ENCODE measurements around the gene DCANP1.

Gene DCANP1

GRCh38 chr5:135456238-135457099, 9.3 kb upstream of the DCANP1 start:
- DNase-seq (ENCODE audit: low spot score): no peak

DNA sequence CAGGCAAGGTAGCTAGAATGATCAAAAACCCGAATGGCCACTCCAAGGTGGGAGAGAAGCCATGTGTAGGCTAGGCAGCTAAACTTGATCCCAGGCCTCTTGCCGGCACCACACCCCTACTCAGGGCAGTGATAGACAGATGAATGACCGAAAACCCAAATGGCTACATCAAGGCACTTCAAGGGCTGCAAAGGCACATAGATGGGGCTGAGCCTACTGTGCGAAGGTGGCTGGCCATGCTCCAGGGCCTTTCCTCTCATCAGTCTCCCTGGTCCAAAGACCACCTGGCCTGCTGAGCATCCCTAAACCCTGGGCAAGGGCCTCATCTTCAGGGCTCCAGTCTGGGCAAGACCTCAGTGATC, 8.7 kb upstream of the DCANP1 start:
- DNase-seq (ENCODE audit: low spot score): no peak

DNA sequence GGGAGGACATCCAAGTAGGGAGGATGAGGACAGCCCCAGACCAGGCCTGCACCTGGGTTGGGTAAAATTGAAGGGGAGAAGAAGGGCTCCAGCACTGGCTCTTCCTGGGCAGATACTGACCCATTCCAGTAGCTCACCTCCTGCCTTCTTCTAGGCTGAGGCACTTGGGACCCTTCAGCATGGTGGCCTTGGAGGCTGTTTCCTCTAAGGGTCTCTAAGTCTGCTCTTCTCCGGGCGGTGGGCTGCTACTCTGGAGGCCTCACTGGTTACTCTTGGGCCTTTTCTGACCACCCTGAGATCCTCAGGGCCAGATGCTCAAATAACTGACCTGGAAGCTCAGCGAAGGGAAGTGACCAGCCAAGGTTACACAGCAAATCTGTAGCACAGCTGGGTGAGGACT, 7.8 kb upstream of the DCANP1 start:
- no peak for DNase-seq (ENCODE audit: low spot score)

DNA sequence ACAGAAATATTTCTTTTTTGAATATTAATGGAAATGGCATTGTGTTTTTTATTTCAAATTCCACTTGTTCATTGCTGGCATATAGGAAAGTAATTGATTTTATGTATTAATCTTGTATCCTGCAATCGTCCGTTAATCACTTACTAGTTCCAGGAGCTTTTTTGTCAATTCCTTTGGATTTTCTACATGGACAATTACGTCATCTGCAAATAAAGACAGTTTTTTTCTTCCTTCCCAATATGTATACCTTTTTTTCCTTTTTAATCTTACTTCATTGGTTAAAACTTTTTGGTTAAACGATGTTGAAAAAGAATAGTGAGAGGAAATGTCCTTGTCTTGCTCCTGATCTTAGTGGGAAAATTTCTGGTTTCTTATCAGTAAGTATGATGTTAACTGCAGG, 6.5 kb upstream of the DCANP1 start:
- no peak for DNase-seq (ENCODE audit: low spot score)

DNA sequence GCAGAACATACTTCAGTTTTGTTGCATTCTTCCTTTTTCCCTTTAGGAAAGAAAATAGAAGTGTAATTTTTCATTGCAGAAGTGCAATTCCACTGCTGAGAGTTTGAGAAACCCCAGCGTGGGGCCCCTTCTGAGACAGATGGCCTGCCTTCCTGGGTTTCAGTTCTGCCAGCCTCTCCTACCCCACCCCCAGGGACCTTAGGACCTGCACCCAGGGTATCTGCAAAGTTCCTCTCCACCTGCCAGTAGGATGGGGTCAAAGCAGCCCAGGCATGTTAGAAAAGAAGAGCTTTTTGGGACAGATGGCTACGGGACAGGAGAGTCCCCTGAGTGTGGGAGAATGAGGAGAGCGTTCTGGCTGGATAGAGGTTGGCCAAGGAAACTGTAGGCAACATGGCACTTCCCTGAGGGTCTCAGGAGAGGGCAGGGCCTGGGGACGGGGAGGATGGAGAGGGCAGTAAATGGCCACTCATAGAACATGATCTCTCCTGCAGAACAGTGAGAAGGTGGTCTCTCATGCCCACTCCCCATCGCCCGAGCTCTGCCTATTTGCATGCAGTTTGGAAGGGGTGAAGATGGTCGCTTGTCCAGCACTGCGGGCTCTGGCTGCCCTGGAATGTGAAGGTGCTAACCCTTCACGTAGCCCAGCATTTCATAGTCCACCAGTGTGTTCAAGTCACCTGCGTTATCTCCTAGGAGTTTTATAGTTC, 5.3 kb upstream of the DCANP1 start, which contains the start of gene TIFAB:
Gene TIFAB (minus strand): TSS at position 31 of the 710 bp plus-strand sequence. CDS start 2,412 bp downstream, outside the sequence.
- no peak for DNase-seq (ENCODE audit: low spot score)

DNA sequence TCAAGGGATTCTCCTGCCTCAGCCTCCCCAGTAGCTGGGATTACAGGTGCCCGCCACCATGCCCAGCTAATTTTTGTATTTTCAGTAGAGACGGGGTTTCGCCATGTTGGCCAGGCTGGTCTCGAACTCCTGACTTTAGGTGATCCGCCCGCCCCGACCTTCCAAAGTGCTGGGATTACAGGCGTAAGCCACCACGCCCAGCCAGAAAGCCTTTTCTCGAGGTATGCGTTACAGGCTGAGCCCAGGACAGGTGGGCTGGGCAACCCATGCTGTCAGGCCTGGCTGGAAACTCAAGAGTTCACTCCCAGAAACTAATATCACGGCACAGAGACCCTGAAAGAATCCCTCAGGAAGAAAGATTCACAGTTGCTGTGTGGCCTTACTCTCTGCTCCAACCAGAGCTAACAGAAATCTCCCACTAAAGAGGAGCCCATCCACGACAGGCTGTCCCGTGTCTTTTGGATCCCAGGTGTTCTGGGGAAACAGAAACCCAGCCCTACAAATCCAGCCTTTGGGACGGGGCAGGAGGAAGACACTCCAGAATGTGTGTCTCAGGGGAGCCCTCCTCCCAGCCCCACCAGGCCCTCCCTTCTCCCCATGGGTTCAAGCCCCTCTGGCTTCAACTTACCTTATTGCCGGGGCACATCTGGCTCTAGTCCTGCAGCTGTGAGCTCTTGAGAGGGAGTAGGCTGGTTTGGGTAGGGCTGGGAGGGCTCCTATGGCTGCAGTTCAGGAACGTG, 4.6 kb upstream of the DCANP1 start:
- DNase-seq (ENCODE audit: low spot score): no peak

GRCh38 chr5:135450952-135451351, 3.8 kb upstream of the DCANP1 start:
- DNase-seq (ENCODE audit: low spot score): no peak

DNA sequence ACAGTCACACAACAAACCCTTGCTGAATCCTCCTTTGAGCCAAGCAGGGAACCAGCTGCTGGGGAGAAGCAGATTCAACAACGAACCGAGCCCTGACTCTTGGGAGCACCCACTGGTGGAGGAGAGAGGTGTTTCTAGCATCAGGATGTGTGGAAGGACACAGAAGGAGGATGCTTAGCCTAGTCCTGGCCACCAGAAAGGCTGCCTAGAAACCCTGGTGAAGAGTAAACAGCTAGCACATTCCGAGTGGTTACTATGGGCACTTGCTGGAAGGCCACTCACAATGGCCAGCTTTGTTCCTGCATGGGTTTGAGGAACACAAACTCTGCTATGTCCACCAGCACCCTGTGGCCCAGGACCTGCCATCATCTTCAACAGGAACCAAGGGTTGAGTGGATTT, 3.2 kb upstream of the DCANP1 start:
- no peak for DNase-seq (ENCODE audit: low spot score)

DNA sequence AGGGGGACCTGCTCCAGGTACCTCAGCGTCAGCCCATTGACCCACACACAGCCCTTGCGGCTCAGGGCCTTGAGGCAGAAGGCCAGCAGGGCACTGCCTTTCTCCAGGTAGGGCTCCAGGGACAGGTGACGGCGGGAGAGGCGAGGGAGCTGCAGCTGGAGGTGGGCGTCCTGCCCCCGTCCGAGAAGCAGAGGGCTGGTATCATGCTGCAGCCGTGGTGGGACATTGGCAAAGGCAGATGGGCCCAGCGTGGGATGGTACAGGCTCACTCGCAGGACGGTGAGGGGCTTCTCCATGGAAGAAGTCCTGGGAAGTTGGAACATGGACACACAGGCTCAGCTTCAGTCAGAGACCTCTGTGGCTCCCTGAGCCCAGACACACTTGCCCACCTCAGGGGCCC, 2.5 kb upstream of the DCANP1 start:
- no peak for DNase-seq (ENCODE audit: low spot score)

- no peak for DNase-seq (ENCODE audit: low spot score)
Measured at GRCh38 chr5:135448791-135449507, 1.8 kb upstream of the DCANP1 start.

DNA sequence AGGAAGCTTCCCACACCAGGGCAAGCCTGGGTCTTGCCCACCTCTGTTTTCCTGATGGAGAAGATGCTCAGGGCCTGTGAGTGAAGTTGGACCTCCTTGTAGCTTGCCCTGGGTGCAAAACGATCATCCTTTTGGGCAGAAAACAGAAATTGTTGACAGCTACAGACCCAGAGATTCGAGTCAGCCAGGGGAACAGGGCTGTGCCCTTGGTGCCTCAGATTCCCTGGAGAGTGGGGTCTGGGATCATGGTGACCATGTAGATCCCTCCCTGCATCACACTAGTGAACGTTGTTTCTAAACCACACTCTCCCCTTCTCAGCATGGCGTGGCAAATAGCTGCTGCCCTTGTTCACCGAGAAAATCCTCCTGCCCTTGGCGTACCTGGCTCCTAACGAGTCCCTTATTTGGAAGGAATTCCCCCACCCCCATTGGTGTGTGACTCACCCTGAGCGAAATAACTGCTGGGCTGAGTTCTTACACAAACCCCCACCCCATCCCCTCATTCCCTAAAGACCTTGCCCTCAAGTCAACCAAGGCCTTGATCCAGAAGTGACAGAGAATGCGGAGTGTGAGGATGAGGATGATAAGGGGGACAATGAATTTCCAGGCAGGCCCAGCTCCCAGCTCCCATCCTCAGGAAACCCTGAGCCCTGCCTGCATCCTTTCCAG, 1.1 kb upstream of the DCANP1 start:
- no peak for DNase-seq (ENCODE audit: low spot score)

GRCh38 chr5:135446615-135447014, 533 bp downstream of the DCANP1 start:
- DNase-seq (ENCODE audit: low spot score): no peak

- no peak for DNase-seq (ENCODE audit: low spot score)
Measured at GRCh38 chr5:135446206-135446605, 942 bp downstream of the DCANP1 start.

DNA sequence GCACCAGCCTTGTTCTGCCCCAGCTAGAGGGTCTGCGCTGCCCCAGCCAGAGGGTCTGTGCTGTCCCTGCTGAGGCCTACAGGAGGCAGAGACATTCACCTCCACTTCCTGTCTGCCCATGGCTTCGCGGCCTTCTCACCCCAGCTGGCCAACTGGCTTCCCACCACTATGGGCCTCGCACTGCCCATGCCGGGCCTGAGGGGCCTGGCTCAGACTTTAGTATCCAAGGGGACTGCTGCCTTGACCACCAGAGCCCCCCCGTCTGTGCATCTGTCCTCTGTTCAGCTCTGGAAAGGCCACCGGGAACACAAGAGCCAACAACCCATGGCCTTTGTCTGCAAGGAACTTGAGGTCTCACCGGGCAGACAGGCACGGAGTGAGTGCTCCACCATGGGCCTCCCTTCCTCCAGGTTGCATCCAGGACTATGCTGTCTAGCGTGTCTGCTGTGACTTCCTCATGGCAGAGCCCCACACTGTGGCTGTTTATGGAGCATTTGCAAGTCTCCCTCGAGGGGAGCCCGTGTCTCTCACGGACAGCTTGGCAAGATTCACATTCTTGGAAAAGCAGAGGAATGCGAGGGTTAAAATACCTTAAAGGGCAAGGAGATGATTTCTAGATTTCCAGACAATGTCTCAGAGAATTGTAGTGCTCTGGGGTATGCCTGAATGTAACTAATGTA, 1.7 kb downstream of the DCANP1 start:
- no peak for DNase-seq (ENCODE audit: low spot score)

GRCh38 chr5:135444881-135445280, 2.3 kb downstream of the DCANP1 start:
- DNase-seq (ENCODE audit: low spot score): no peak

DNA sequence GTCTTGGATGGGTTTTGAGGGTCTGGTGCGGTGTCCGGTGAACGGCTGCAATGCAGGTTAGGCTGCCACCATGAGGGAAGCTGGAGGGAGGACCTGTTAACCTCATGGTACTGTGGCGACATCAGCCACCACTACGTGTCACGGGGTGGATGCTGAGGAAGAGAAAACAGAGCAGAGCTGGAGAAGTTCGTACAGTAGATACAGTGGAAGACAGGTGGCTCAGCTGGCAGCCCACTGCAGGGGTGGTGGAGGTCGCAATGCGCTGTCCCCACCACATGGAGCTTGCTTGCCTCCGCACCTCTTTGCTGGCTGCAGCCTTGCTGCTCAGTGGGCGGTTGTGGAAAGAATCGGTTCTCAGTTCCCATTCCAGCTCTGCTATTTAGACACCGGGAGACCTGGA, 2.8 kb downstream of the DCANP1 start:
- DNase-seq (ENCODE audit: low spot score): no peak

GRCh38 chr5:135443161-135443960, 3.8 kb downstream of the DCANP1 start:
- DNase-seq (ENCODE audit: low spot score): no peak

- DNase-seq (ENCODE audit: low spot score): no peak
Measured at GRCh38 chr5:135442431-135443160, 4.6 kb downstream of the DCANP1 start.

- DNase-seq (ENCODE audit: low spot score): no peak
Measured at GRCh38 chr5:135441919-135442318, 5.2 kb downstream of the DCANP1 start.

Data from COLO829 (cell line).